Nephron (organoid): ENCODE results near the gene STEAP3.

Experiments
- H3K27ac Mint-ChIP-seq, 3 experiments: 2 replicates each; pipeline ENCODE4 v1.8.0; 2020; ENCODE audit warnings: mixed read lengths in 3 of 3, mild to moderate bottlenecking in 2 of 3, moderate library complexity in 1 of 3
- H3K27me3 Mint-ChIP-seq: 2 replicates; pipeline ENCODE4 v1.8.0; 2021; ENCODE audit warnings: low read depth, mild to moderate bottlenecking, moderate library complexity, mixed read lengths
- H3K36me3 Mint-ChIP-seq: 2 replicates; pipeline ENCODE4 v1.8.0; 2020; ENCODE audit warnings: low read depth, mixed read lengths
- H3K4me1 Mint-ChIP-seq: 2 replicates; pipeline ENCODE4 v1.8.0; 2020; ENCODE audit warnings: mixed read lengths
- H3K4me3 Mint-ChIP-seq, 3 experiments: 2 replicates each; pipeline ENCODE4 v1.8.0; 2020; ENCODE audit warnings: mild to moderate bottlenecking in 3 of 3, mixed read lengths in 3 of 3, moderate library complexity in 2 of 3
- H3K9me3 Mint-ChIP-seq: 2 replicates; pipeline ENCODE4 v1.8.0; 2020; ENCODE audit warnings: mixed read lengths
- CTCF ChIP-seq, 3 experiments: fragments of 200-600 bp; sonication (generic); IDR thresholded peaks; one replicate each; pipeline ENCODE4 v1.5.0; 2021; ENCODE audit warnings: antibody characterized with exemption in 3 of 3; ENCODE audit not compliant: unreplicated experiment in 3 of 3

The STEAP3 gene

GRCh38 chr2:119242276-119243119 lies 18.9 kb downstream of the STEAP3 start:
- H3K36me3 Mint-ChIP-seq = no peaks in the 10 kb centered on the region
- no peak overlapping the region for H3K4me3 Mint-ChIP-seq
- H3K27me3 Mint-ChIP-seq = peaks cover 5% of the 10 kb centered on the region
- no peak for TF ChIP-seq CTCF (IDR thresholded peaks at IDR 0.05; ENCODE audit: unreplicated experiment in 3 of 3)
- no peak overlapping the region for H3K27ac Mint-ChIP-seq
- peaks cover 3% of the 10 kb centered on the region for H3K9me3 Mint-ChIP-seq
- peaks cover 25% of the 10 kb centered on the region for H3K4me1 Mint-ChIP-seq

GRCh38 chr2:119243621-119244020 lies 20.0 kb downstream of the STEAP3 start:
- Mint-ChIP-seq H3K9me3 (peaks cover 3% of the 10 kb centered on the region), H3K4me1 (peaks cover 20% of the 10 kb centered on the region), H3K36me3 (no peaks in the 10 kb centered on the region), H3K27me3 (peaks cover 3% of the 10 kb centered on the region), H3K4me3 (no peak overlapping the region), H3K27ac (no peak overlapping the region)
- no peak for TF ChIP-seq CTCF (IDR thresholded peaks at IDR 0.05; ENCODE audit: unreplicated experiment in 3 of 3)

GRCh38 chr2:119245076-119245840 lies 21.6 kb downstream of the STEAP3 start:
- Mint-ChIP-seq H3K4me1 (peaks cover 14% of the 10 kb centered on the region), H3K27ac (no peak overlapping the region), H3K36me3 (no peaks in the 10 kb centered on the region), H3K4me3 (no peak overlapping the region), H3K27me3 (peaks cover 3% of the 10 kb centered on the region), H3K9me3 (peaks cover 3% of the 10 kb centered on the region)
- TF ChIP-seq CTCF (IDR thresholded peaks at IDR 0.05; ENCODE audit: unreplicated experiment in 3 of 3) = no peak

- TF ChIP-seq CTCF (IDR thresholded peaks at IDR 0.05; ENCODE audit: unreplicated experiment in 3 of 3) = no peak
- Mint-ChIP-seq H3K27me3 (peaks cover 3% of the 10 kb centered on the region), H3K4me1 (peaks cover 8% of the 10 kb centered on the region), H3K4me3 (no peak overlapping the region), H3K27ac (no peak overlapping the region), H3K9me3 (peaks cover 3% of the 10 kb centered on the region), H3K36me3 (no peaks in the 10 kb centered on the region)
These were observed 22.2 kb downstream of the STEAP3 start for GRCh38 chr2:119245841-119246230.

- Mint-ChIP-seq H3K27me3 (peaks cover 7% of the 10 kb centered on the region), H3K4me3 (no peak overlapping the region), H3K9me3 (peaks cover 3% of the 10 kb centered on the region), H3K27ac (no peak overlapping the region), H3K36me3 (no peaks in the 10 kb centered on the region), H3K4me1 (no peaks in the 10 kb centered on the region)
- no peak for TF ChIP-seq CTCF (IDR thresholded peaks at IDR 0.05; ENCODE audit: unreplicated experiment in 3 of 3)
These were observed 23.5 kb downstream of the STEAP3 start for GRCh38 chr2:119246884-119247843.
